Measurements from ENCODE around the gene DLX4. TPM values are rescaled to one million over a fixed set of nuclear protein-coding genes. Genes with fewer than 3 reads are reported as not detected.

DLX4 gene
- total and polyA plus RNA-seq, 2 experiments from 2014 or later, result 0.60 to 1.3 TPM

DNA sequence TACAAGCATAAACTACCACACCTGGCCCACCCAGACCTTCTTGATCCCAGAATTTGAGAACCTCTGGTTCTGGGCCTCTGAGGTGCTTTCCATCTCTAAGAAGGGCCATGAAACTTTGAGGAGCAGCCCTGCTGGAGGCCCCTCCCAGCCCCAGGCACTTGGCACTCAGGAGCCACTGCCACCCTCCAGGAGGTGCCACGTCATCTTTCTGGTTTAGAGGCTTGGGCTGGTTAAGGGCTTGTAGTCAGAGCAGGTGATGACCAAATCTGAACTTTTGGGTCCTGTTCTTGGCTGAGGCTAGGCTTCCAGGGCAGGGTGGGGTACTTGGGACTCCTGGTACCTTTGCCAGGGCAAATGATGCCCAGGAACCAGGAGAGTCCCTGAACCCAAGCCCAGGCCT, 13.8 kb upstream of the DLX4 start:
- DNase-seq (ENCODE audit: low read depth in 1 of 2, low spot score in 1 of 2), result no peak
- no peak overlapping the region for H3K4me3 ChIP-seq
- no peaks in the 10 kb centered on the region for H3K9me3 ChIP-seq (ENCODE audit: low read depth)
- TF ChIP-seq, protein P1, sequence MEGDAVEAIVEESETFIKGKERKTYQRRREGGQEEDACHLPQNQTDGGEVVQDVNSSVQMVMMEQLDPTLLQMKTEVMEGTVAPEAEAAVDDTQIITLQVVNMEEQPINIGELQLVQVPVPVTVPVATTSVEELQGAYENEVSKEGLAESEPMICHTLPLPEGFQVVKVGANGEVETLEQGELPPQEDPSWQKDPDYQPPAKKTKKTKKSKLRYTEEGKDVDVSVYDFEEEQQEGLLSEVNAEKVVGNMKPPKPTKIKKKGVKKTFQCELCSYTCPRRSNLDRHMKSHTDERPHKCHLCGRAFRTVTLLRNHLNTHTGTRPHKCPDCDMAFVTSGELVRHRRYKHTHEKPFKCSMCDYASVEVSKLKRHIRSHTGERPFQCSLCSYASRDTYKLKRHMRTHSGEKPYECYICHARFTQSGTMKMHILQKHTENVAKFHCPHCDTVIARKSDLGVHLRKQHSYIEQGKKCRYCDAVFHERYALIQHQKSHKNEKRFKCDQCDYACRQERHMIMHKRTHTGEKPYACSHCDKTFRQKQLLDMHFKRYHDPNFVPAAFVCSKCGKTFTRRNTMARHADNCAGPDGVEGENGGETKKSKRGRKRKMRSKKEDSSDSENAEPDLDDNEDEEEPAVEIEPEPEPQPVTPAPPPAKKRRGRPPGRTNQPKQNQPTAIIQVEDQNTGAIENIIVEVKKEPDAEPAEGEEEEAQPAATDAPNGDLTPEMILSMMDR (IDR thresholded peaks at IDR 0.05; ENCODE audit: low read depth, low read length), result no peak
- H3K27ac ChIP-seq, result no peak overlapping the region
- no peaks in the 10 kb centered on the region for H3K4me1 ChIP-seq (ENCODE audit: low read depth)
- H3K36me3 ChIP-seq, result no peaks in the 10 kb centered on the region
- peaks cover 30% of the 10 kb centered on the region for H3K27me3 ChIP-seq

GRCh38 chr17:49956780-49957179, 12.2 kb upstream of the DLX4 start:
- Histone ChIP-seq H3K27me3 (peaks cover 37% of the 10 kb centered on the region), H3K36me3 (no peaks in the 10 kb centered on the region), H3K27ac (no peak overlapping the region), H3K9me3 (ENCODE audit: low read depth) (no peaks in the 10 kb centered on the region), H3K4me1 (ENCODE audit: low read depth) (no peaks in the 10 kb centered on the region), H3K4me3 (no peak overlapping the region)
- TF ChIP-seq, protein P1 (IDR thresholded peaks at IDR 0.05; ENCODE audit: low read depth, low read length), result no peak
- no peak for DNase-seq (ENCODE audit: low read depth in 1 of 2, low spot score in 1 of 2)

DNA sequence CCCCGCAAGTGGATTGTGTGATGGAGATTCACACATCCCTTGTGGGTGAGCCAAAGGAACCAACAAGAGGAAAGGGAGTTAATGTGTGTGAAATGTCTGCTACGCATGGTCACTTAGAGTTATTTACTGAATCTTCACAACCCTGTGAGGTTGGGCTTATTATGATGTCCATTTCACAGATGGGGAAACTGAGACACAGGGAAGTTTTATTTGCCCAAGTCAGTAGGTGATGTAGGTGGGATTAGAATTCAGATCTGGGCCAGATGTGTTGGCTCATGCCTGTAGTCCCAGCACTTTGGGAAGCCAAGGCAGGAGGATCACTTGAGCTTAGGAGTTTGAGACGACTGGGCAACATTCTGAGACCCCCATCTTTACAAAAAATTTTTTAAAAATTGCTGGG, 11.6 kb upstream of the DLX4 start:
- Histone ChIP-seq H3K4me3 (no peak overlapping the region), H3K4me1 (ENCODE audit: low read depth) (no peaks in the 10 kb centered on the region), H3K27me3 (peaks cover 43% of the 10 kb centered on the region), H3K27ac (no peak overlapping the region), H3K36me3 (no peaks in the 10 kb centered on the region), H3K9me3 (ENCODE audit: low read depth) (no peaks in the 10 kb centered on the region)
- TF ChIP-seq, protein P1 (IDR thresholded peaks at IDR 0.05; ENCODE audit: low read depth, low read length), result no peak
- no peak for DNase-seq (ENCODE audit: low read depth in 1 of 2, low spot score in 1 of 2)

DNA sequence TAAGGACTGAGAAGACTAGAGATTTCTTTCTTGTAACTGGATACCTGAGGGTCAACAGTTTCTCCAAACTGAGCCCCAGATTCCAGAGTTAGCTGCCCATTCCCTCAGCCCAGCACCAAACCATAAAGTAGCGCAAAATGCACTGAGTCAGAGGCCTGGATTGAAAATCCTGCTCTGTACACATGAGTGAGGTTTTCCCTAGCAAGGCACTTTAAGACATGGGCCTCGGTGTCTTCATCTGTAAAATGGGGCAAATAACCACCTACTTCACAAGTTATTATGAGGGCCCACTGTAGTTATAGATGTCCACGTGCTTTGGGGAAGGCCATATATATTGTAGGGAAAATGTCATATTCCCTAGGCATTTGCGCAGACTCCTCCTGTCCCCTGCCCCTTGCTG, 10.3 kb upstream of the DLX4 start:
- Histone ChIP-seq H3K27me3 (peaks cover 53% of the 10 kb centered on the region), H3K9me3 (ENCODE audit: low read depth) (no peaks in the 10 kb centered on the region), H3K36me3 (no peaks in the 10 kb centered on the region), H3K27ac (no peak overlapping the region), H3K4me1 (ENCODE audit: low read depth) (no peaks in the 10 kb centered on the region), H3K4me3 (no peak overlapping the region)
- TF ChIP-seq, protein P1 (IDR thresholded peaks at IDR 0.05; ENCODE audit: low read depth, low read length), result no peak
- DNase-seq (ENCODE audit: low read depth in 1 of 2, low spot score in 1 of 2), result no peak

GRCh38 chr17:49959183-49959935, 9.6 kb upstream of the DLX4 start:
- no peaks in the 10 kb centered on the region for H3K9me3 ChIP-seq (ENCODE audit: low read depth)
- TF ChIP-seq, protein P1 (IDR thresholded peaks at IDR 0.05; ENCODE audit: low read depth, low read length), result no peak
- no peaks in the 10 kb centered on the region for H3K36me3 ChIP-seq
- H3K4me1 ChIP-seq (ENCODE audit: low read depth), result no peaks in the 10 kb centered on the region
- no peak overlapping the region for H3K4me3 ChIP-seq
- no peak overlapping the region for H3K27ac ChIP-seq
- peaks cover 59% of the 10 kb centered on the region for H3K27me3 ChIP-seq
- no peak for DNase-seq (ENCODE audit: low read depth in 1 of 2, low spot score in 1 of 2)
